Calu3 (cell line): ENCODE results near the gene ZNF311. TPM values are rescaled to one million over a fixed set of nuclear protein-coding genes. Genes with fewer than 3 reads are reported as not detected.

Experiments used
- BruUV-seq: library from RNA; stranded (reverse); fragments of 400-500 nt; replicated peaks from 2 replicates; lab custom pipeline; 2021; lab: Mats Ljungman, UMichigan
- CTCF ChIA-PET: fragments of 300-600 bp; sonication (Branson Sonifier 250); formaldehyde crosslinking; loops from one replicate; lab custom pipeline; 2022; ENCODE audit warnings: antibody characterized with exemption; lab: Charles Lee
- DNase-seq: peaks from one replicate; pipeline ENCODE4 v3.0.0; 2022
- H3K27ac Mint-ChIP-seq: one replicate; pipeline ENCODE4 v1.8.0; 2022; ENCODE audit warnings: mixed read lengths; ENCODE audit not compliant: unreplicated experiment
- H3K27me3 Mint-ChIP-seq: one replicate; pipeline ENCODE4 v1.8.0; 2022; ENCODE audit warnings: mixed read lengths; ENCODE audit not compliant: unreplicated experiment
- H3K36me3 Mint-ChIP-seq: one replicate; pipeline ENCODE4 v1.8.0; 2022; ENCODE audit warnings: mild to moderate bottlenecking, moderate library complexity, mixed read lengths; ENCODE audit not compliant: insufficient read depth, unreplicated experiment
- H3K4me1 Mint-ChIP-seq: one replicate; pipeline ENCODE4 v1.8.0; 2022; ENCODE audit warnings: mild to moderate bottlenecking, low read depth, mixed read lengths; ENCODE audit not compliant: unreplicated experiment
- H3K4me3 Mint-ChIP-seq: one replicate; pipeline ENCODE4 v1.8.0; 2022; ENCODE audit warnings: mild to moderate bottlenecking, low read depth, moderate library complexity, mixed read lengths; ENCODE audit not compliant: unreplicated experiment
- H3K9me3 Mint-ChIP-seq: one replicate; pipeline ENCODE4 v1.8.0; 2022; ENCODE audit warnings: low read depth, mixed read lengths; ENCODE audit not compliant: unreplicated experiment
- CTCF ChIP-seq: fragments of 200-600 bp; IDR thresholded peaks from one replicate; pipeline ENCODE4 v1.8.0; 2022; ENCODE audit warnings: antibody characterized with exemption; ENCODE audit not compliant: unreplicated experiment
- intact Hi-C: fragments of 100-400 bp; cut with micrococcal nuclease; formaldehyde crosslinking; loops from one replicate; pipeline ENCODE4 v1.10.0; 2022; ENCODE audit not compliant: unreplicated experiment
- total RNA-seq: library from RNA; stranded (reverse); gene quantifications from 2 replicates; pipeline ENCODE4 v1.2.3, GENCODE V29; 2022

Gene ZNF311
- total RNA-seq, 1 experiment from 2014 or later: 1.4 TPM

GRCh38 chr6:28988536-28989311, 16.4 kb downstream of the ZNF311 start:
- CTCF ChIA-PET: no interaction called here
- no peak for DNase-seq
- H3K4me1 Mint-ChIP-seq: peaks cover 20% of the 10 kb centered on the region
- H3K36me3 Mint-ChIP-seq: peaks cover 24% of the 10 kb centered on the region
- intact Hi-C loops: loop anchor here (10.0 kb wide), 1 partner anchor 64 kb away; the partner anchor contains the start of gene TRIM27
- H3K27me3 Mint-ChIP-seq: no peaks in the 10 kb centered on the region
- no TSS peak for BruUV-seq
- no peak overlapping the region for H3K4me3 Mint-ChIP-seq
- no peak for TF ChIP-seq CTCF
- H3K9me3 Mint-ChIP-seq: no peaks in the 10 kb centered on the region
- H3K27ac Mint-ChIP-seq: no peak overlapping the region

DNA sequence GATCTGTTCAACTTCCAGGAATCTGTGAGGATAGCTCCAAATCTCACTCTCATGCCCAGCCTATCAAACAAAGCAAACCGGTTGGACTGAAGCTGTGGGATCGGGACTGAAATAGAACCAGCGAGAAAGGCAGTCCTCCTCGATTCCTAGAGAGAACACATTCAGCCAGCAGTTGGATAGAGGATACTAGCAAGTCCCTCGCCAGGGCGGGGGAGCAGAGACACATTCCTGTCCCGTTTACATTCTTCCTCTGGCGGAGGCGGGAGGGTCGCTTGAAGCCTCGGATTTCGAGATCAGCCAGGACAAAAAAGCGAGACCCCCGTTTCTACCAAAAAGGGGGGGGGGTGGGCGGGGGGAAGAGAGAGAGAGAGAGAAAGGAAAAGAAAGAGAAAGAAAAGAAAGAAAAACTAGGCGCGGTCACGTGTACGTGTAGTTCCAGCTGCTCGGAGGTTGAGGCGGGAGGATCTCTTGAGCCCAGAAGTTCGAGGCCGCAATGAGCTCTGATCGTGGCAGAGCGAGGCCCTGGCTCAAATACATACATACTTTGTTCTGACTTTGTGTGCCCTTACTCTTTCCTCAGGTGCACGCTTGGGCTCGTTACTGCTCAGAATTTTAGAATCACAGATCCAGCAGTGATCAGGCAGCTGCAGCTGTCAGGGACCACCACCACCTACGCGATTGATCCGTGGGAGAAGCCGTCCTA, 19.5 kb downstream of the ZNF311 start:
- peaks cover 52% of the 10 kb centered on the region for H3K36me3 Mint-ChIP-seq
- H3K27ac Mint-ChIP-seq: peak overlapping the region; percentile 80
- DNase-seq: peak; percentile 90
- peaks cover 28% of the 10 kb centered on the region for H3K4me1 Mint-ChIP-seq
- CTCF ChIA-PET: interaction anchor here (0.7 to 2.2 kb wide), 7 partner anchors 20 to 148 kb away, joined by 3 to 17 read pairs (median 6); partner anchors contain the start of genes TRIM27 and ZNF311
- TF ChIP-seq CTCF: no peak
- peak overlapping the region; percentile 62 for H3K4me3 Mint-ChIP-seq
- no peaks in the 10 kb centered on the region for H3K27me3 Mint-ChIP-seq
- intact Hi-C loops: loop anchor here (1.0 to 10.0 kb wide), 2 partner anchors 31 to 61 kb away; partner anchors contain the start of gene TRIM27
- no TSS peak for BruUV-seq
- H3K9me3 Mint-ChIP-seq: no peaks in the 10 kb centered on the region

DNA sequence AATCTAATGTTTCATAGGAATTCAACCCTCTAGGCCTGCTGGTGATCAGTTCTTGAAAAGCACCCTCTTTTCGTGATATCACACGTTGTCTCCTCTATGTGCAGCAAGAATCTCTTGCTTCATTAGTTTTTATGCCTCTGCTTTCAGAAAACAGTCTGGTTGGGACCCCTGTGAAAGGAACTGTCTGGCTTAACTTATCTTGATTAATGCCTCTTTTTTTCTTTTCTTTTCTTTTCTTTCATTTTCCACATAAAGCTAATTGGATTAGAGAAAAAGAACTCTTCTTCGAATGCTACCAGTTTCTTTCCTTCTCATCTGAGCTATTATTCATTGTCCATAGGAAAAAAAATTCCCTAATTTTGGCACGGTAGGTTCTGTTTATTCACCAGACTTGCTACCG, 21.3 kb downstream of the ZNF311 start:
- H3K9me3 Mint-ChIP-seq: no peaks in the 10 kb centered on the region
- peak overlapping the region; percentile 60 for H3K27ac Mint-ChIP-seq
- intact Hi-C loops: loop anchor here (10.0 kb wide), 1 partner anchor 59 kb away; the partner anchor contains the start of gene TRIM27
- CTCF ChIA-PET: interaction anchor here (2.2 kb wide), 1 partner anchor 33 kb away, joined by 15 read pairs; no protein-coding TSS in a partner anchor
- peaks cover 58% of the 10 kb centered on the region for H3K36me3 Mint-ChIP-seq
- BruUV-seq: no TSS peak
- no peak for TF ChIP-seq CTCF
- H3K4me3 Mint-ChIP-seq: peak overlapping the region; percentile 68
- H3K27me3 Mint-ChIP-seq: no peaks in the 10 kb centered on the region
- DNase-seq: no peak
- peaks cover 38% of the 10 kb centered on the region for H3K4me1 Mint-ChIP-seq

GRCh38 chr6:28982476-28983266, 22.4 kb downstream of the ZNF311 start:
- Mint-ChIP-seq H3K9me3 (no peaks in the 10 kb centered on the region), H3K4me1 (peaks cover 46% of the 10 kb centered on the region), H3K4me3 (peak overlapping the region; percentile 68), H3K36me3 (peaks cover 58% of the 10 kb centered on the region), H3K27me3 (no peaks in the 10 kb centered on the region), H3K27ac (peak overlapping the region; percentile 60)
- peak; percentile 27 for TF ChIP-seq CTCF
- BruUV-seq: no TSS peak
- intact Hi-C loops: loop anchor here (1.0 to 10.0 kb wide), 2 partner anchors 58 to 143 kb away; partner anchors contain the start of gene TRIM27
- peak; percentile 52 for DNase-seq
- CTCF ChIA-PET: interaction anchor here (1.0 to 1.9 kb wide), 4 partner anchors 34 to 119 kb away, joined by 3 to 7 read pairs (median 4); no protein-coding TSS in a partner anchor
